ENCODE data around the gene ARHGAP29. TPM values are rescaled to one million over a fixed set of nuclear protein-coding genes. Genes with fewer than 3 reads are reported as not detected.

Gene ARHGAP29
- total RNA-seq, 1 donor from 2014 or later = not detected

GRCh38 chr1:94125551-94126514 is 111.6 kb downstream of the ARHGAP29 start:
- intact Hi-C loops (cut with micrococcal nuclease) = no loop called here

DNA sequence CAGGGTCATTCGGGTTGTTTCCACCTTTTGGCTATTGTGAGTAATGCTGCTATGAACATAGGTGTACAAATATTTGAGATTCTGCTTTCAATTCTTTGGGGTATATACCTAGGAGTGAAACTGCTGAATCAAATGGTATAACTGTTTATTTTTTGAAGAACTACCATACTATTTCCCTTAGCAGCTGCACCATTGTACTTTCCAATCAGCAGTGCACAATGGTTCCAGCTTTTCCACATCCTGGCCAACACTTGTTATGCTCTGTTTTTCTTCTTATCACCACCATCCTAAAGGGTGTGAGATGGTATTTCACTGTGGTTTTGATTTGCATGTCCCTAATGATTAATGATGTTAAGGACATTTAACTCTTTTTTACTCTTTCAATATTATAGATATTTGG is 112.8 kb downstream of the ARHGAP29 start:
- intact Hi-C loops (cut with micrococcal nuclease) = no loop called here

DNA sequence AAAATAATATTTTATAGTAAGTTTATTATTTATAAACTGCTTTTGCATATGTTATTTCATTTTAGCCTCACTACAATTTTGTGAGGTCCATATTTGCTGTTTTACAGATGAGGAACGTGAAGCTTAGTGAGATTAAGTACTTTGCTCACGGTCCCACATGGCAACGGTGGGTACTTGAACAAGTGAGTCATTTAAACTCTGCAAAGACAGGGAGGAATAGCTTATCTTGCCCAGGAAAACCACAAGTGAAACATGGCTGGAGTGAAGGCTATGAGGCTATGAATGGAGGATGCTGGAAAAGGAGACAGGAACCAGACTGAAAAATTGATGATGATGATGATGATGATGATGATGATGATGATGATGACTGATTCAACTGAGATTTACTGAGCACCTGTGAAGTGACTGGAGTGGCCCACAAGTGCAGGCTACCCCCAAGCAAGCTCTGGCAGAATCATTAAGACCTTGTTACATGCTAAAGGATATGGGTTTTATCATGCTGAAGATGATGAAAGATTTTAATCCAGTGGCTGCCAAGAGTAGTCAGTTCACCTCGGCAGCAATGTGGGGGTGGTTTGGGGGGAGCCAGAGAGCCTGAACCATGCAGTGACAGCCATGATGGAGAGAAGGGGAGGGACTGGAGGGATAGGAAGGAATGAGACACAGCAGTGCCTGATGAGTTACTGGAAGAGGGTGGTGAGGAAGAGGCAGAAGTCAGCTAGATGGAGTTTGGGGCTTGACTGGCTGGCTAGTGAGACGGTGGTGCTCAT is 115.0 kb downstream of the ARHGAP29 start:
- intact Hi-C loops (cut with micrococcal nuclease) = no loop called here

Other genes with a start within 250 kb of the ARHGAP29 start
- gene ABCA4, start 116.4 kb downstream of the ARHGAP29 start, total RNA-seq = not detected in 2 replicates
- gene ABCD3, start 180.8 kb upstream of the ARHGAP29 start, total RNA-seq = 32.1 and 32.4 TPM in 2 replicates

Data from T-helper 2 cell treated with Interferon-gamma antibody and Interleukin-4, amounts not matched to agents 100 ng/mL and 5 ng/mL, for 36 hours (primary cell).